GM18526 (cell line): ENCODE measurements around the gene INSYN1.

Experiments used
- POLR2A ChIP-seq: IDR thresholded peaks from 3 replicates; pipeline ENCODE4 v1.6.1; 2011; ENCODE audit not compliant: insufficient read length; ENCODE audit errors: extremely low read depth

The INSYN1 gene, protein sequence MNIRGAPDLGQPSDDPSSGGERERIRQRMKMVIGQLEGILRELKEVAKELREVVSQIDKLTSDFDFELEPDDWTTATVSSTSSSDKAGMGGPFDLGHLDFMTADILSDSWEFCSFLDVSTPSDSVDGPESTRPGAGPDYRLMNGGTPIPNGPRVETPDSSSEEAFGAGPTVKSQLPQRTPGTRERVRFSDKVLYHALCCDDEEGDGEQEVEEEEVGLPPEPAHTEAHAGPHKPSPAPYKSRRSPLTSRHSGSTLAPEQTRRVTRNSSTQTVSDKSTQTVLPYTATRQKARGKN

DNA sequence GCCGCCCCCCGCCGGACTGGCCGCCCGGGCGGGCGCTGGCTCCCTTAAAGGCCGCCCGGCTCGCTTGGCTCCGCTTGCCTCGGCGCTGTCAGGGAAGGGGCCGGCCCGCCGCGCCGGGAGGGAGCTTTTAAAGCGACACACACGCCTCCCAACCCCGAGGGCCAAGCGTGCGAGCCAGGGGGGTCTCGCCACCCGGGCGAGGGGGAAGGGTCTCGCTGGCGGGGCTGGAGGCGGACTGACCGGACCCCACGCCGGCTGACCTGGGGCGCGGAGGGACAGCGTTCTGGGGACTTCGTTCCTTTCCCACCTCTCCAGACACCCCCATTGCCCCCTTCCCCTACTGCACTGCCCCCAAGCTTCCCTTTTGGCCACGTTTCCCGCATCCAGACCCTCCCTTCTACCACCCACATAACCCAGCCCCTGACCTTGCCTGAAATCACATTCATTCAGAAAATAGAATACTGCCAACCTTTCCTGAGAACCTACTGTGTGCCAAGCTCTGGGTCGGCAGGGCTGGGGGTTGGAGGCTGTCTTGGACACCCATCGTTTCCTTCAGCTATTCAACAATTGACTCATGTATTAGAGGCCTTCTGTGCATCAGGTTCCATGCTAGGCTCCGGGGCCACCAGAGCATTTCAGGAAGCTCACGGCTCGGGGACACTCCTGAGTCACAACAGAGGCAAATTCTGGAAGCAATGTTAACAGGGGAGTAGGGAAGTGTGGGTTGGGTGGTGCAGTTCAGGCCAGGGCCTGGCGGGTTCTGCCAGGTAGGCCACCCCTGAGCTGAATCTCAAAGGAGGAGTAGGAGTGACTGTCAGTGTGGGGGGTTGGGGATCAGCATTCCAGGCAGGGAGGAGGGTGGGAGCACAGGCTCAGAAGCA, at the start of gene INSYN1:
Gene INSYN1, minus strand, starts transcription at position 102 of the 881 bp plus-strand sequence. CDS start 2,221 bp downstream, outside the sequence.
- TF ChIP-seq POLR2A, result no peak

DNA sequence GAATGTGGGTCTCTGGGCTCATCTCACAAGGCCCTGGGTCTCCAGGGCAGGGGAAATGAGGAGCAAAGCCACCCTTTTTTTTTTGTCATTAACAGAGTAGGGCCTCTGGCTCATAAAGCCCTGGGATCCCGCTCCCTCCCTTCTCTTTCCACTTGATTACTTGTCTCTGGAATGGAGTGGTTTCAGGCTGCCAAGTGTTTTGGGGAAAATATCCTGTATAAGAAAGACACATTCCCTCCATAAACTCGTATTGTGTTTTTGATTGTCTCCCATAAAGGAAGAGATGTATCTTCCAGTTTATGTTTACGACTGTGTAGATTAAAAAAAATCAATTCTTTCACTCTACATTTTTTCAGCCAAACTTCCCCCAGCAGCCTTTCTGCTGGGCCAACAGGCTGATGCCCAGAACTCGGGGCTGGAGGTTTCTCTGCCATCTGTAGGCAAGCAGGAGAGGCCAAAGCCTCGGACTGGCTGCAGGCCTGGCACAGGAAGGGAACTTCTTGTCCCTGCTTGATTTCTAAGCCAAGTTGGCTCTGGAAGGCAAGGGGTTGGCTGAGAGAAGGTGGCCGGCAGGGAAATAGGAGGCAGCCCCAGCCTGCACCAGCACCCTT, 49.4 kb upstream of the INSYN1 start:
- TF ChIP-seq POLR2A, result no peak

DNA sequence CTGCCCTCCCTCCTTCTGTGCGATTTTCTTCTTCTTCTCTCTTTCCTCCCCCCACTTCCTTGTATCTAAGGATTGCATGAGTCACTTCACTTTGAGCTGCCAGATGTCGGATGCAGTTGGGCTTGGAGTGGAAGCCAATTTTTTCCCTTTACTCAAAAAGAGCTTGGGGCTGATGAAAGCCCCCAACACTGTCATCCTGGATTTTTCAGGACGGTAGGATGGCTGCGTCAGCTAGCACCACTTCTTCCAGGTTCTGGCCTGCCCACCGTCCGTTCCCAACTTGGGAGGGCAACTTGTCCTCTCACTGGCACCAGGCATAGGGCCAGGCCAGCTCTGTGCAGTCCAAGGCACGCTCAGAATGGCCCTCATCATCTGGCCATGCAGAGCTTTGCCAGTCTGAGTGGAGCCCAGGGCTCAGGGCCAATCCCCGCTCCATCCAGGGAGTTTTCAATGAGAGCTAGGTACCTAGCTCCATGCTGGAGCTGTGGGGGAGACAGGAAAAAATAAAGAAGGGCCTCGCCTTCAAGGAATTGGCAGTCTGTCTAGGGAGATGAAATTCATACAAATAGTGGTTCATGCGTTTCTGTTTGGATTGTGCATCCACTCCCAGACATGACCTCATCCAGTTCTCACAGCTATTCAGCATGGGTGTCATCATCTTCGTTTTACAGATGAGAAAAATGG, 47.7 kb upstream of the INSYN1 start:
- no peak for TF ChIP-seq POLR2A

DNA sequence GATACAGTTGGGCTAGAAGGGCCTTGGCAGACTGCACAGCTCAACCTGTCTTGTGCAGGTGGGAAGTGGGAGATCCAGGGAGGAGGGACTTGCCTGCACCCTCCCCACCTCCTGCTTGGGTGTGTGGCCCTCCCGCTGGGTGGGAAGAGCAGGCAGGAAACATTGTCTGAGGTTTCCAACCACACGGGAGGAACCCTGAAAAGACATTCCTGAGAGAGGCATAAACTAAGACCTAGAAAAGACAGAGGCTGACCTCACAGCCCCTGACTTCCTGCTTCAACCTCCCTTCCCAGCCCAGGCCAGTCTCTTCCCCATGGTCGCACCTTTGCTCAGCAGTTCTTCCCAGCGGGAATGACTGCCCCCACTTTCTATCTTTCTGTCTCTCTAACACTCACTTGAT, 46.3 kb upstream of the INSYN1 start:
- no peak for TF ChIP-seq POLR2A

DNA sequence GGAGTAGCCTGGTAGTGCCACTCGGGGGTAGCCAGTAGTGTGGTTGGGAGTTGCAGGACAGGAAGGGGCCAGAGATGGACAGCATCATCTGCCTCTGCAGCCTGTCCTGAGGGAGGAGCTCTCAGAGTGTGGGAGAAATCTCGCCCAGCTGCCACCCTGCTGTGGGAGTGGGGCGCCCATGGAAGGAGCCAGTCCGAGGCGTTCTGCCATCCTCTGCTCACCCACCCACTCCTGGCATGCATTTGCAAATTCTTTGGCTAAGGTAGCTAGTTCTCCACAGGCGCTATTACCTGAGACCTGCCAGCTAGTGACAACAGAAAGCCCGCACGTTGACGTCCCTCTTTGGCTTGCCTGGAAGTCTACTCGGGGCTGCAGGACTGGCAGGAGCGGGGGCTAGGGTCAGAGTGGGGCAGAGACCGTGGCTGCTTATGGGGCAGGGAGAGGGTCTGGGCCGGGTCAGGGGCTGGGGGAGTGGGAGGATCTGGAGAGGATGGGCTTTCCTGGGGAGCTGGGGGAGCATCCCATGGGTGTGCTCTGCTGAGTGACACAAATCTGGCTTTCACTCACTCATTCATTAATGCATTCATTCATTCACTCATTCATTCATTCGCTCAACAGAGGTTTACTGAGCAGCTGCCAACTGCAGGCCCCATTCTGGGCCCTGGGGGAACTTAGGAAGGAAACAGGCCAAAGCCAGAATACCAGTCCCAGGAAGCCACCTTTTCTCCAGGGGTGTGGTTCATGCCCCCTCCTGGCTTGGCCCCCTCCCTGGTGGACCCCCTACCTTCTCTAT, 44.4 kb upstream of the INSYN1 start:
- no peak for TF ChIP-seq POLR2A

DNA sequence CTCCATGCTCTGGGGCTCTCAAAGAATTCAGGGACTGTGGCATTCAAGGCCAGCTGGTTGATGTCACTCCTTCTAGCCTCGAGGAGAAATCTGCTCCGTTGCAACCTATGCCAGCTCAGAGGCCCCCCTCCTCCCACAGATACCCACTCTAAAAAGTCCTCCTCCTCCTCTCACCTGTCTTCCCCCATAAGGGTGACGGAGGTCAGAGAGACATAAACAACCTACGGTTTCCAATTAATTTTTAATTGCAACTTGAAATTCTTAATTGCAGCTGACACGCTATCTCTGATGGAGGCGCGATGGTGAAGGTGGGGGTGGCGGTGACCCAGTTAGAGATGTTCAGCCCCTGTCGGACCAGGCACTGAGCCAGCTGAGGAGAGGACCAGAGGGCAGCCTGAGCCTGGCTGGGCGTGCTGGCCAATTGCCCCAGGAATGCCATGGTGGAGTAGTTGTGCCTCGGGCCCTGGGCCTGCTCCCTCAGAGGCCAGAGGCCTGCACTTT, 43.2 kb upstream of the INSYN1 start:
- no peak for TF ChIP-seq POLR2A

DNA sequence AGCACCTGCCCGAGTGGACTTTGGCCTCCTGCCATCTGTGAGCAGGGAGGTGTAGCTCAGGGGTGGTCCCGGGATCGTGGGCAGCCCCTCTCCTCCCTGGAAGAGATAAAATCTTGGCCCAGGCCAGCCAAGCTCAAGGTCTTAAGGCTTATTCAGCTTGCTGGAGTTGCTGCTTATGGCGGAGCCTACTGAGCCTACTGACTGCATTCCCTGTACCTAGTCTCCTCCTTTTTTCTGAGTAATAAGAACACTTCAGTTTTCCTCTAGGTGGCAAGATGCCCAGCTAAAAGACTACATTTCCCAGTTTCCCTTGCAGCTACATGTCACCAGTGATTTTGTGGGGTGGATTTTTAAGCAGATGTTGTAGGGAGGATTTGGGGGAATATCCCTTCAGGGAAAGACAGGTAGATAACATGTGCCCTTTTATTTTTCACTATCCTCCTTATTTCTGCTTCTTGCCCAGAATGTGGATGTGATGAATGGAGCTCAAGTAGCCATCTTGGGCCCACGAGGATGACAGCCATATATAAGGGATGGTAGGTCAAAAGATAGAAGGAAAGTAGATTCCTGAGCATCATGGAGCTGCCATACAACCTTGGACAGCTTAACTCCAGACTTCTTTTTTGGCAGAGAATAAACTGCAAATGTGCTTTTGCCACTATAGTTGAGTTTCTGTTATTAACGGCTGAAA, 41.4 kb upstream of the INSYN1 start:
- no peak for TF ChIP-seq POLR2A

DNA sequence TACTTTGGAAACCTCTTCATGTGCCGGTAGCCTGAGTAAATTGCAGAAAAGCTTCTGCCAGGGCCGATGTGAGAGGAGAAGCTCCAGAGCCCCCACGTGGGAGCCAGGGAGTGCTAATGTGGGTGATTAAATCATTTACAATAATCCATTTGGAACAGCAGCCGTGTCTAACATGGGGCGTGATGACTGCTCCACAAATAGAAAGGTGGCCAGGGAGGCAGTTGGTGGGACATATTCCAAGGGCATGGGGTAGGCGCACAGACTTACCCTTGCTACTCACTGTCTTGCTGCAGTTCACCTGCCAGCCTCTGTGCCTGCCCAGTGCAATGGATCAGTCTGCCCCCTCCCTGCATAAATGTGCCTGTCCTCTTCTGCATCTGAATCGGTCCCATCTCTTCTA, 39.3 kb upstream of the INSYN1 start:
- no peak for TF ChIP-seq POLR2A

DNA sequence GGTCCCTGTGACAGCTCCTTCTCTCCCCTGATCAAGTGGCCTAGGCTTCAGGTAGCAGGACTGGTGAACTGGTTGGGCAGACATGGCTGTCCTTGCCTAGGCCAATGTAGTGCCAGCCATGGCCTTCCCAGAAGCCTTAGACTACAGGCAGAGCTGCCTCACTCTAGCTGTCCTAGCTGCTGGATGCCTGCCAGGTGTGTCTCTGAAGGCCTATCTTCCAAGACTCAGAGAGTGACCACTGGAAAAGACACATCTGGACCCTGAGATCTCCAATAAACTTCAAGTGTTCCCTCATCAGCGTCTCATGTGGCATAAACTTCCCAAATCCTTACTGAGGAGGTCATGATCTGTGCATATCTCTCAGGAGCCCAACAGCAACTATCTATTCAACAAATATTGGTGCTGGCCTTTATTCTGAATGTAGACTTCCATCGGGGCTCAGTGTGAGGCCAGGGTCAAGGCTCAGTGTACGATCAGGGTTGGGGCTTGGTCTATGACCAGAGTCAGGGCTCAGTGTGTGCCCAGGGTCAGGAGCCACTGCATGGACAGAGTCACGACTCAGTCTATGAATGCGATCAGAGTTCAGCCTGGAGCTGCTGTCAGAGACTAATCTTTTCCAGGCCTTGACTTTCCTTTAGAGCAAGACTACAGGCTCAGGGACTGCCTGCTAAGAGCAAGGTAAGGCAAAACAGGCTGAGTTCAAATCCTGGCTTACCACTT, 36.5 kb upstream of the INSYN1 start:
- no peak for TF ChIP-seq POLR2A

DNA sequence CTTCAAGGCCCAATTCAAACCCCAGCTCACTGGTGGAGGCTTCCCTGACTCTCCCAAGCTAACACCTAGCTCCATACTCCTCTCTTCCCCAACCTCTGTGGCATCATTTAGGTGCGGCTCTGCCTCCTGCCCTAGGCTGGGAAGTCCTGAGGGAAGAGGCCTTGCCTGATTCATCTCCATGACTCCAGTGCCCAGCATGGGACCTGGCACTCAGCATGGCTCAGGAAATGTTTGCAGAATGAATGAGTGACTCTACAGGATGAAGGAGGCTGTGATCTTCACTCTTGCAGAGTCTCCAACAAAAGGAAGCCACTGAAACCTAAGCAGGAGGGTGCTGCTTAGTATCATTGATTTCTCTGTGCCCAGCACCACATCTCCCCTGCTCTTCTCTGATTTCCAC, 34.5 kb upstream of the INSYN1 start:
- no peak for TF ChIP-seq POLR2A

DNA sequence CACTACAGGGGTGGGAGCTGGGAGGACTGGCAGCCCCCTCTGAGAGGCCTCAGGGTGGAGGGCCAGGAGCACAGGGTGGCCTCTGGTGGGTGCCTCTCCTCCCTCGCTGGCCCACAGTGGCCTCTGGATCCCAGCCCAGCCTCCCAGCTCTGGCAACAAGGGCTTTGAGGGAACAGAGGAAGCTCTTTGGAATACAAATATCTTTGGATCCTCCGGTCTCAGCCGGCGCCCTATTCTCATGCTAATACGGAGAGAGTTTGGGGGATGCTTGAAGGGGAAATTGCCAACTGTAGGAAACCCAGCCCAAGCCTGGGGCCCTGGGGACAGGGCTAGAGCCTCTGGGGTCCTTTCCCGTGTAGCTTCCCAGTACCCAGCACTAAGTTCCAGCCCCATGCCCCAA, 33.4 kb upstream of the INSYN1 start:
- no peak for TF ChIP-seq POLR2A

DNA sequence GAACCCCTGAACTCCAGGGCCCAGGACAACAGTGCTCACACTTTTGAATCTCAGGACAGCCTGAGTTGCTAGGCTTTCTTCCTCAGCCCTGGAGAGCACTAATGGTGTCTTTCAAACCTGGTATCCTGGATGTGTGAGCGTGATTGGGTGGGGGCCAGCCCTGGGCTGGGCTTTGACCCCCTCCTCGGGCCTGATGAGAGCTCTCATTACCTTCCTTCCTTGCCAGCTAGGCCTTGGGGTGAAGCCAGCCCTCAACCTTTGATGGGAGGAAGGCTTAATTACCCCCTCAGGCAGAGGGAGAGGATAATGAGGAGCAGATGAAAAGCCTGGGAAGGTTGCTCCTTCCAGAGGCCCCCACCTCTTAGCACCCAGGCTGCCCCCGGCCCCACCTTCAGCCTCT, 31.1 kb upstream of the INSYN1 start:
- TF ChIP-seq POLR2A, result no peak

DNA sequence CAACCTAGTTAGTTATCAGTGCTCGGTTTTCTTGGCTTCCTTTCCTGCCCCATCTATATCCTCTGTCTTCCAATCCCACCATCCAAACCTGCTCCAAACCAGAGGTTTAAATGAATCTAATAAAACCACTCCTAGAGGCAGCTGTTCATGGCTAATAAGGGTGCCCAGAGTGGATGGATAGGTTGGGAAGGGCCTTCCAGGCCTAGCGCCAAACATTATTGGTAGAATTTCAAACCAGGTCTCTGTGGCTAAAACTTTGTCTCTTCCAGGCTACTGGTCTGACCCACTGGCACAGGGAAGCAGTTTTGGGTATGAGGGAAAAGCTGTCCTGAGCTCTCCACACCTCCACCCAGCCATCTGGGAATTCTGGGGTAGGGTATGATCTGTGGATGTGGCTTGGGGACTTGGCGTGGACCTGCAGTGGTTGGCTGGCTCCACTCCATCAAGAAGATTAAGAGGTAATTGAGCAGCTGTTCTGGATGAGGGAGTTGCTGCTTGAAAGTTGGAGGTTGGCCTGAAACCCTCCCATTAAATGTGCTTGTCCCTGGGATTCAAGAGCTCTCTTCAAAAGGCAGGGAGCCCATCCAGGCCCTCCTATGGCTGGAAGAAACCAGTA, 29.3 kb upstream of the INSYN1 start:
- no peak for TF ChIP-seq POLR2A
